Keratinocyte (primary cell): ENCODE results near the gene RET. TPM values are rescaled to one million over a fixed set of nuclear protein-coding genes. Genes with fewer than 3 reads are reported as not detected.

ENCODE experiments used
- DNase-seq: peaks from one replicate; pipeline ENCODE4 v3.0.0-alpha.2; 2011; ENCODE audit warnings: low read depth, missing footprints, low spot score
- FAIRE-seq: peaks from 2 replicates; lab custom pipeline; 2011; peaks lifted over from hg19 to GRCh38; lab: Jason Lieb, UNC
- H2AFZ ChIP-seq: 2 replicates; pipeline ENCODE4 v1.6.0; 2012; ENCODE audit warnings: low read length, control low read depth, inconsistent platforms; ENCODE audit not compliant: control insufficient read depth
- H3K27ac ChIP-seq: 2 replicates; pipeline ENCODE4 v1.5.1; 2011; ENCODE audit warnings: low read length; ENCODE audit not compliant: control insufficient read depth, insufficient read depth
- H3K27me3 ChIP-seq: 3 replicates; pipeline ENCODE4 v1.6.0; 2011; ENCODE audit warnings: low read length; ENCODE audit not compliant: control insufficient read depth, insufficient read depth; ENCODE audit errors: extremely low read depth
- H3K36me3 ChIP-seq, 2 experiments: 2 replicates in 1 of 2; 3 replicates in 1 of 2; pipeline ENCODE4 v1.5.1; 2011; ENCODE audit warnings: low read length in 2 of 2, mild to moderate bottlenecking in 1 of 2; ENCODE audit not compliant: control insufficient read depth in 2 of 2, insufficient read depth in 2 of 2; ENCODE audit errors: extremely low read depth in 1 of 2
- H3K4me1 ChIP-seq: 3 replicates; pipeline ENCODE4 v1.5.1; 2011; ENCODE audit warnings: low read length; ENCODE audit not compliant: control insufficient read depth, insufficient read depth; ENCODE audit errors: extremely low read depth
- H3K4me2 ChIP-seq: 3 replicates; pipeline ENCODE4 v1.6.0; 2011; ENCODE audit warnings: low read depth, low read length; ENCODE audit not compliant: control insufficient read depth, insufficient read depth; ENCODE audit errors: extremely low read depth
- H3K4me3 ChIP-seq, 3 experiments: fragments of 200-600 bp in 1 of 3; sonication (generic) in 1 of 3; 2 replicates in 2 of 3; 3 replicates in 1 of 3; pipeline ENCODE4 v1.5.1; 2011 to 2016; ENCODE audit warnings: low read length in 3 of 3, mild to moderate bottlenecking in 3 of 3, control low read depth in 2 of 3, inconsistent platforms in 1 of 3, low read depth in 1 of 3, mixed read lengths in 1 of 3, mixed run types in 1 of 3, moderate library complexity in 1 of 3; ENCODE audit not compliant: control insufficient read depth in 2 of 3, insufficient read depth in 2 of 3; ENCODE audit errors: extremely low read depth in 1 of 3
- H3K79me2 ChIP-seq: 2 replicates; pipeline ENCODE4 v1.6.0; 2012; ENCODE audit warnings: low read length; ENCODE audit not compliant: control insufficient read depth, insufficient read depth
- H3K9ac ChIP-seq: 3 replicates; pipeline ENCODE4 v1.6.0; 2011; ENCODE audit warnings: low read length; ENCODE audit not compliant: control insufficient read depth, insufficient read depth; ENCODE audit errors: extremely low read depth
- H3K9me1 ChIP-seq: 3 replicates; pipeline ENCODE4 v1.6.0; 2011; ENCODE audit warnings: low read length; ENCODE audit not compliant: control insufficient read depth, insufficient read depth; ENCODE audit errors: extremely low read depth
- H3K9me3 ChIP-seq: 2 replicates; pipeline ENCODE4 v1.5.1; 2012; ENCODE audit warnings: low read depth, low read length; ENCODE audit not compliant: control insufficient read depth
- H4K20me1 ChIP-seq: 3 replicates; pipeline ENCODE4 v1.6.0; 2011; ENCODE audit warnings: low read length; ENCODE audit not compliant: control insufficient read depth, insufficient read depth; ENCODE audit errors: extremely low read depth
- EZH2 ChIP-seq: IDR thresholded peaks from one replicate; pipeline ENCODE4 v1.6.1; 2012; ENCODE audit warnings: inconsistent platforms, mild to moderate bottlenecking, low read length, moderate library complexity
- dilution Hi-C: fragments of 300-500 bp; cut with MboI; formaldehyde crosslinking; loops from one replicate; pipeline ENCODE4 v1.7.0; 2020; ENCODE audit warnings: low sequenced_read_pairs; ENCODE audit not compliant: extremely low pct_ligation_motif_present
- polyA plus RNA-seq, 5 experiments: library from polyadenylated mRNA; depleted of rRNA in 3 of 5; stranded (reverse) in 3 of 5; stranded (forward) in 1 of 5; unstranded in 1 of 5; fragments of >200 nt; gene quantifications; 1 replicate in 1 of 5; 2 replicates in 3 of 5; 3 replicates in 1 of 5; pipeline versions ENCODE4 v1.2.1 to v1.2.3, GENCODE V29; 2011 to 2012; ENCODE audit warnings: missing spikeins in 2 of 5, low read depth in 1 of 5, low replicate concordance in 1 of 5
- TF ChIP-seq, protein P1 (sequence below), 3 experiments: IDR thresholded peaks in 1 of 3; conservative IDR thresholded peaks in 1 of 3; optimal IDR thresholded peaks in 1 of 3; 2 replicates in 2 of 3; 3 replicates in 1 of 3; pipeline versions ENCODE3 to v1.5.1; 2011; ENCODE audit warnings: low read length in 3 of 3, mild to moderate bottlenecking in 3 of 3, moderate library complexity in 2 of 3, control low read depth in 1 of 3, inconsistent platforms in 1 of 3; ENCODE audit not compliant: insufficient read depth in 2 of 3; ENCODE audit errors: extremely low read depth in 1 of 3

The RET gene
- polyA plus RNA-seq, 1 donor (not counting 4 experiments of a cell fraction or from before 2014, with no cell fraction given), result 0.21 TPM

DNA sequence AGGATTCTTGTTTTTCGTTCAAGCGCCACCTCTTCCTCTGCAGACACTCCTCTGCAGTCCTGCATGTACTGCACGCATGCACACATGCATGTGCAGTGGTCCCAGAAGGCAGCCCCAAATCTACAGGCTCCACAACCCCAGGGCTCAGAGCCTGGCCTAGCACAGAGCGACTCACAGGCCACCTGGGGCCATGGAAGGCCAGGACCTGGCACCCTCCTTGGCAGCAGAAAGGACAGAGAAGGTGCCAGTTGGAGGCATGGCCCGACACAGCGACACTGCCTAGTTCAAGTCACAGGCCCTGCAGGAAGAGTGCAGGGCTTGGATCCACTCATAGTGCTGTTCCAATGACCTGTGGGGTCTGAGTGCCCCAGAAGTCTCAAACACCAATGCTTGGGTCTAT is 48.7 kb upstream of the RET start:
- Histone ChIP-seq H3K27ac (no peak overlapping the region), H3K9ac (no peak overlapping the region), H3K4me3 (no peak overlapping the region), H3K27me3 (no peaks in the 10 kb centered on the region), H3K4me2 (no peak overlapping the region), H3K9me3 (no peaks in the 10 kb centered on the region), H3K36me3 (no peaks in the 10 kb centered on the region), H3K4me1 (peaks cover 14% of the 10 kb centered on the region), H3K9me1 (no peaks in the 10 kb centered on the region), H3K79me2 (no peaks in the 10 kb centered on the region), H4K20me1 (peaks cover 2% of the 10 kb centered on the region), H2AFZ (no peak overlapping the region)
- DNase-seq, result no peak
- no peak for TF ChIP-seq EZH2
- TF ChIP-seq, protein P1, sequence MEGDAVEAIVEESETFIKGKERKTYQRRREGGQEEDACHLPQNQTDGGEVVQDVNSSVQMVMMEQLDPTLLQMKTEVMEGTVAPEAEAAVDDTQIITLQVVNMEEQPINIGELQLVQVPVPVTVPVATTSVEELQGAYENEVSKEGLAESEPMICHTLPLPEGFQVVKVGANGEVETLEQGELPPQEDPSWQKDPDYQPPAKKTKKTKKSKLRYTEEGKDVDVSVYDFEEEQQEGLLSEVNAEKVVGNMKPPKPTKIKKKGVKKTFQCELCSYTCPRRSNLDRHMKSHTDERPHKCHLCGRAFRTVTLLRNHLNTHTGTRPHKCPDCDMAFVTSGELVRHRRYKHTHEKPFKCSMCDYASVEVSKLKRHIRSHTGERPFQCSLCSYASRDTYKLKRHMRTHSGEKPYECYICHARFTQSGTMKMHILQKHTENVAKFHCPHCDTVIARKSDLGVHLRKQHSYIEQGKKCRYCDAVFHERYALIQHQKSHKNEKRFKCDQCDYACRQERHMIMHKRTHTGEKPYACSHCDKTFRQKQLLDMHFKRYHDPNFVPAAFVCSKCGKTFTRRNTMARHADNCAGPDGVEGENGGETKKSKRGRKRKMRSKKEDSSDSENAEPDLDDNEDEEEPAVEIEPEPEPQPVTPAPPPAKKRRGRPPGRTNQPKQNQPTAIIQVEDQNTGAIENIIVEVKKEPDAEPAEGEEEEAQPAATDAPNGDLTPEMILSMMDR (optimal IDR thresholded peaks at IDR 0.05 in 1 of 3, IDR thresholded peaks at IDR 0.05 in 1 of 3, conservative IDR thresholded peaks at IDR 0.05 in 1 of 3; ENCODE audit: extremely low read depth in 1 of 3, insufficient read depth in 2 of 3, low read length in 3 of 3), result no peak
- FAIRE-seq, result no peak
- dilution Hi-C loops, result no loop called here

DNA sequence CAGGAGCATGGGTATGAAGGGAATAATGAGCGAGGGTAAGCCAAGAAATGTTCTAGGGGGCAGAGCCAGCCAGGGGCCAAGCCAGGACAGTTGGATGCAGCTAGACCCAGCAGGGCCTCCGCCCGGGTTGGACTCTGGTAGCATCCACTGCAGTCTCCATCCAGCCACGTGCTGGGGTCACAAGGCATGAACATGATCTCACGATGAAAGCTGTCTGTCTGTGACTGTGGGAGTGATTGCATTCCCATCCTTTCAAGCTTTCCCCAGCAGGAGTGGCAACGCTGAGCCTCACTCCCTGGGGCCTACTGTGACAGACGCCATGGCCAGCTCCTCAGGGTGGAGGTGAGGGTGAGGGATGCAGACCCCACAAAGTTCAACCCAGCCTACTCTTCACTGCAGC is 47.8 kb upstream of the RET start:
- DNase-seq, result no peak
- Histone ChIP-seq H4K20me1 (peaks cover 2% of the 10 kb centered on the region), H3K4me1 (peaks cover 14% of the 10 kb centered on the region), H3K27me3 (no peaks in the 10 kb centered on the region), H3K27ac (no peak overlapping the region), H3K4me2 (no peak overlapping the region), H3K4me3 (no peak overlapping the region), H3K9me1 (no peaks in the 10 kb centered on the region), H3K79me2 (no peaks in the 10 kb centered on the region), H3K9me3 (no peaks in the 10 kb centered on the region), H3K36me3 (no peaks in the 10 kb centered on the region), H3K9ac (no peak overlapping the region), H2AFZ (no peak overlapping the region)
- TF ChIP-seq, protein P1 (optimal IDR thresholded peaks at IDR 0.05 in 1 of 3, IDR thresholded peaks at IDR 0.05 in 1 of 3, conservative IDR thresholded peaks at IDR 0.05 in 1 of 3; ENCODE audit: extremely low read depth in 1 of 3, insufficient read depth in 2 of 3, low read length in 3 of 3), result no peak
- no peak for TF ChIP-seq EZH2
- no peak for FAIRE-seq
- dilution Hi-C loops, result no loop called here
